ENCODE data around the gene BAK1.

- TF ChIP-seq CTCF (IDR thresholded peaks at IDR 0.05; ENCODE audit: poor library complexity) (no peak), EZH2phosphoT487 (IDR thresholded peaks at IDR 0.05; ENCODE audit: low read depth, severe bottlenecking, unreplicated experiment) (no peak)
These were observed 31.0 kb upstream of the BAK1 start for GRCh38 chr6:33610779-33611732.

All from hepatocyte (in vitro differentiated cells).